ENCODE data around the gene ASB2. TPM values are rescaled to one million over a fixed set of nuclear protein-coding genes. Genes with fewer than 3 reads are reported as not detected.

Gene ASB2, protein sequence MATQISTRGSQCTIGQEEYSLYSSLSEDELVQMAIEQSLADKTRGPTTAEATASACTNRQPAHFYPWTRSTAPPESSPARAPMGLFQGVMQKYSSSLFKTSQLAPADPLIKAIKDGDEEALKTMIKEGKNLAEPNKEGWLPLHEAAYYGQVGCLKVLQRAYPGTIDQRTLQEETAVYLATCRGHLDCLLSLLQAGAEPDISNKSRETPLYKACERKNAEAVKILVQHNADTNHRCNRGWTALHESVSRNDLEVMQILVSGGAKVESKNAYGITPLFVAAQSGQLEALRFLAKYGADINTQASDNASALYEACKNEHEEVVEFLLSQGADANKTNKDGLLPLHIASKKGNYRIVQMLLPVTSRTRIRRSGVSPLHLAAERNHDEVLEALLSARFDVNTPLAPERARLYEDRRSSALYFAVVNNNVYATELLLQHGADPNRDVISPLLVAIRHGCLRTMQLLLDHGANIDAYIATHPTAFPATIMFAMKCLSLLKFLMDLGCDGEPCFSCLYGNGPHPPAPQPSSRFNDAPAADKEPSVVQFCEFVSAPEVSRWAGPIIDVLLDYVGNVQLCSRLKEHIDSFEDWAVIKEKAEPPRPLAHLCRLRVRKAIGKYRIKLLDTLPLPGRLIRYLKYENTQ
- 10 to 100 TPM; 47.2 to 48.3 TPM for total RNA-seq

- H3K36me3 ChIP-seq = no peaks in the 10 kb centered on the region
- DNase-seq (ENCODE audit: low spot score) (no peak), ATAC-seq (ENCODE audit: insufficient number of reproducible peaks, low FRiP score, low read depth) (peak; percentile 53)
- peak within 1 kb of the TSS; percentile 71 for H3K4me3 ChIP-seq
- H3K27me3 ChIP-seq (replicated peaks; ENCODE audit: insufficient read depth) = no peaks in the 10 kb centered on the region
- H3K27ac ChIP-seq = peak within 1 kb of the TSS; percentile 90 to 95
- no peaks in the 10 kb centered on the region for H3K9me3 ChIP-seq
- TF ChIP-seq CTCF (IDR thresholded peaks at IDR 0.05) = no peak
- H3K4me1 ChIP-seq (ENCODE audit: control insufficient read depth in 1 of 2, low read depth in 2 of 2) = peaks cover 19 to 83% of the 10 kb centered on the region in 2 donors
Measured at GRCh38 chr14:93976477-93977057, at the start of gene ASB2. TSS of gene ASB2 (minus strand) at chr14:93976570. CDS start at chr14:93964539, 12,031 bp downstream.

DNA sequence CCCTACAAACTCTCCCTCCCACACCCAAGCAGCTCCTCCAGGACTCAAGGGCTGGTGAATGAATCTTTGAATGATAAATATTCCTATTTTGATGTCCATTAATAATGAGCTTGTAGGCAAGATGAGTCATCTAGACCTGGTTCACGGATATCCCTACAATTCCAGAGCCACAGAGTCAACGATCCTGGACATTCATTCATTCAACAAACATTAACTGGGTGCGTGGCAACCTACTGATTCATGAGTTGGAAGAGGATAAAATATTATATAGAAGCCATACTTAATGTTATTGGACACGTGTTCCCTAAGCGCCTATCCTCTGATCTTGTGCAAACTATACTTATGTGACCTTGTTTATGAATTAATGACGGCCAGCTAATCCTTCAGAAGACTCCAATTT is 49.4 kb upstream of the ASB2 start:
- Histone ChIP-seq H3K9me3 (no peaks in the 10 kb centered on the region), H3K4me1 (ENCODE audit: control insufficient read depth in 1 of 2, low read depth in 2 of 2) (no peaks in the 10 kb centered on the region), H3K4me3 (peak overlapping the region; percentile 78), H3K27ac (no peak overlapping the region), H3K36me3 (no peaks in the 10 kb centered on the region), H3K27me3 (replicated peaks; ENCODE audit: insufficient read depth) (no peaks in the 10 kb centered on the region)
- DNase-seq (ENCODE audit: low spot score) (no peak), ATAC-seq (ENCODE audit: insufficient number of reproducible peaks, low FRiP score, low read depth) (no peak)
- TF ChIP-seq CTCF (IDR thresholded peaks at IDR 0.05) = no peak

- Histone ChIP-seq H3K27me3 (replicated peaks; ENCODE audit: insufficient read depth) (no peaks in the 10 kb centered on the region), H3K4me1 (ENCODE audit: control insufficient read depth in 1 of 2, low read depth in 2 of 2) (no peaks in the 10 kb centered on the region), H3K9me3 (no peaks in the 10 kb centered on the region), H3K36me3 (no peaks in the 10 kb centered on the region), H3K4me3 (no peak overlapping the region), H3K27ac (no peak overlapping the region)
- no peak for ATAC-seq (ENCODE audit: insufficient number of reproducible peaks, low FRiP score, low read depth)
- no peak for DNase-seq (ENCODE audit: low spot score)
- TF ChIP-seq CTCF (IDR thresholded peaks at IDR 0.05) = no peak
Measured at GRCh38 chr14:94024549-94024948, 48.2 kb upstream of the ASB2 start.

DNA sequence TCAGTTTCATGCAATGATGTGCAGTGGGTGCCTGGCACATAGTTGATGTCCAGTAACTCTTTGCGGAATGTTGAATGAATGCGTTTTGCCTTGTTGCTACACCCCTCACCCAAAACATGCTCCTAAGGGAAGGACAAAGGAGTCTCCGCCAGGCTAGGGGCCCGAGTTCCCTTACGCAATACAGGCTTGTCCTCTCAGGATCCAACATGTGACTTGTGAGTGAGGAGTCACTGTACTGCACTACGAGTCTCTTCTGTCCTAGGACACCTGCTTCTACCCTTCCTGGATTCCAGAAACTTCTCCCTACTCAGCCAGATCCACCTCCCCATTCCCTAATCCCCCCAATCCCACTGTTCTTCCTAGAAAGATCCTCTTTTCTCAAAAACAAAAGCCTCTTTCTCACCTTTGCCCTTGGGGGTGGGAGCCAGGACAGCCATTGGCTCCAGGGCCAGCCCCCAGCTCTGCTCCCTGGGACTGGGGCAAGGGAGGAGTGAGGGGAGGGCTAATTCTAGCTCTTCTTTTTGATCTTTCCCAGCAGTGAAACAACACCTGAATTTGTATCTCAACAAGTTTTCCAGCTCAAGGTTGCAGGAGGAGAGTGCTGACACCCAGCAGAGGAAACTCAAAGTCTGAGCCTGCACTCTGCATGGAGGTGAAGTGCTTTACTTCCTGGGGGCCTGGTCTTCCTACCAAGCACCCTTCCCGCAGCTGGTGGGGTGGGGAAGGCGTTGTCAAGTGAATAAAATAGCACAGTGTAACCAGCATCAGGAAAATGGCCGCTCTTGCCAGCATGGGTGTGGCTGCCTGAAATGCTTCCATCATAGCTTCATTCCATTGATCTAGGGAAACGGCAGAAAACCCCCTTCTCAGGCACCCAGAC is 46.4 kb upstream of the ASB2 start:
- no peak for TF ChIP-seq CTCF (IDR thresholded peaks at IDR 0.05)
- Histone ChIP-seq H3K27ac (no peak overlapping the region), H3K4me1 (ENCODE audit: control insufficient read depth in 1 of 2, low read depth in 2 of 2) (no peaks in the 10 kb centered on the region), H3K27me3 (replicated peaks; ENCODE audit: insufficient read depth) (no peaks in the 10 kb centered on the region), H3K4me3 (no peak overlapping the region), H3K9me3 (no peaks in the 10 kb centered on the region), H3K36me3 (no peaks in the 10 kb centered on the region)
- DNase-seq (ENCODE audit: low spot score) (no peak), ATAC-seq (ENCODE audit: insufficient number of reproducible peaks, low FRiP score, low read depth) (no peak)

Measured in thoracic aorta (tissue), 2 donors.